SU-DHL-6 (cell line): ENCODE measurements around the gene ATXN7L1.

ENCODE experiments used
- H2AFZ ChIP-seq: fragments of 200-600 bp; sonication (generic); 2 replicates; pipeline ENCODE4 v1.6.1; 2014; ENCODE audit warnings: low read depth, mild to moderate bottlenecking, moderate library complexity, mixed read lengths, antibody characterized with exemption, low read length; ENCODE audit not compliant: severe bottlenecking
- H3F3A ChIP-seq: fragments of 200-600 bp; shearing (Covaris generic); 2 replicates; pipeline ENCODE4 v1.6.0; 2016; ENCODE audit warnings: antibody characterized with exemption, mild to moderate bottlenecking; ENCODE audit not compliant: insufficient read depth
- H3K27ac ChIP-seq: fragments of 200-600 bp; sonication (generic); 2 replicates; pipeline ENCODE4 v1.5.1; 2016; ENCODE audit warnings: low read depth, mild to moderate bottlenecking, low read length, moderate library complexity, mixed read lengths
- H3K27me3 ChIP-seq: fragments of 200-600 bp; sonication (generic), shearing (Covaris generic); 2 replicates; pipeline ENCODE4 v1.6.0; 2014; ENCODE audit warnings: mild to moderate bottlenecking, low read length
- H3K36me3 ChIP-seq: fragments of 200-600 bp; sonication (generic); 2 replicates; pipeline ENCODE4 v1.6.1; 2014; ENCODE audit warnings: mild to moderate bottlenecking, low read length, mixed read lengths
- H3K4me2 ChIP-seq: fragments of 300-600, 200-600 bp; shearing (Covaris generic), sonication (generic); 2 replicates; pipeline ENCODE4 v1.6.0; 2014; ENCODE audit warnings: low read length, low read depth, mild to moderate bottlenecking; ENCODE audit not compliant: poor library complexity, severe bottlenecking
- H3K4me3 ChIP-seq: fragments of 200-600 bp; sonication (generic); 2 replicates; pipeline ENCODE4 v1.5.1; 2014; ENCODE audit warnings: antibody characterized with exemption, low read length, mild to moderate bottlenecking, mixed read lengths; ENCODE audit not compliant: insufficient read depth, poor library complexity, severe bottlenecking
- H3K79me2 ChIP-seq: fragments of 200-600 bp; sonication (generic); 2 replicates; pipeline ENCODE4 v1.6.1; 2014; ENCODE audit warnings: mild to moderate bottlenecking, low read length, moderate library complexity; ENCODE audit not compliant: insufficient read depth
- H3K9ac ChIP-seq: fragments of 200-600 bp; sonication (generic); 2 replicates; pipeline ENCODE4 v1.7.0; 2014; ENCODE audit warnings: mild to moderate bottlenecking, low read length
- H3K9me2 ChIP-seq: fragments of 200-600 bp; sonication (generic); replicated peaks from 2 replicates; pipeline ENCODE4 v1.6.1; 2014; ENCODE audit warnings: low read length; ENCODE audit not compliant: insufficient read depth
- H3K9me3 ChIP-seq: fragments of 200-600 bp; sonication (generic); 2 replicates; pipeline ENCODE4 v1.6.1; 2014; ENCODE audit warnings: low read length, mixed read lengths; ENCODE audit not compliant: insufficient read depth
- H4K20me1 ChIP-seq: fragments of 200-600 bp; sonication (generic); 2 replicates; pipeline ENCODE4 v1.6.1; 2014; ENCODE audit warnings: low read depth, mild to moderate bottlenecking, antibody characterized with exemption, low read length, moderate library complexity, mixed read lengths
- EZH2phosphoT487 ChIP-seq: fragments of 200-600 bp; sonication (generic), shearing (Covaris generic); conservative IDR thresholded peaks from 2 replicates; pipeline ENCODE4 v1.6.1; 2018; ENCODE audit warnings: mild to moderate bottlenecking, antibody characterized with exemption, low read length, moderate library complexity, mixed read lengths
- TF ChIP-seq, protein P1 (sequence below): fragments of 200-600 bp; sonication (generic); IDR thresholded peaks from one replicate; pipeline ENCODE4 v1.5.1; 2017; ENCODE audit warnings: antibody characterized with exemption, mild to moderate bottlenecking, low read length, moderate library complexity; ENCODE audit not compliant: insufficient read depth, poor library complexity, severe bottlenecking

Gene ATXN7L1

DNA sequence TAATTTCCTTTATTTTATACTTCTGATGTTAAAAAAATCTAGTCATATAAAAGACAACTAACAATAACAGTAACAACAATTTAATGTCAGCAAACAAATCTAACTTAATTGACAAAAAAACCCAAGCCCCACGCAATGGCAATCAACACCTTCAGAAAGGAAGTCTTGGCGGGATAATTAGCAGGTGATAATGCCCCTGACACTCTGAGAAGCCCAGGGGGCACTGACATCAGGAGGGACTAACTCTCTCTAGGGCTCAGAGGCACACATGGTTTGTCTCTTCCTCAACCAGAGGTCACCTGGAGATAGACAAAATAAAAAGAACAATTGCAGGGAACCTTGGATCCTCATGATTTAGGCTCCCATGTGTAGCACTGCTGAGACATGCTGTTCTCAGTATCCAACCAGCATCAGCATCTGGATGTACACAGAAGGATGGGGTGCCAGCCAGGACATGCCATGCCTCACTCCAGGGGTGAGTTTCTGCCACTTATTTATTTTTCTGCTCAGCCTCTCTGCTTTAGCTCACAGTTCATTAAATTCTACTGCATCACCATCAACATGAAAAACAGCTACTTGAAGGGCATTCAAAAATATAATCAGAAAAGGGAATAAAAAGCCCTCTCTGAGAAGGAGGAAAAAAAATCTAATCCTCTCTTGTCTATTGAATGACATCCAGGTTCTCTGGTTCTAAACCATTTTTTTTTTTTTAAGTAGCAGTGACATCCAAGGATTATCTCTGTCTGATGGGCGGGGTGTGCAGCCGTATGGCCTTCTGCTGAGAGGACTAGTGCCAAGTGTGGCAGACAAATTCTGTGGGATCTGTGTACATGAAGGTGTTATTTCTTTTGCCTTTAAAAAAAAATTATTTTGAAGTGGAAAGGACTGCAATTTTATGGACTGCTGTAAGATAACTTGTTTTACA, 96.3 kb downstream of the ATXN7L1 start:
- no peak overlapping the region for H3K4me2 ChIP-seq
- no peaks in the 10 kb centered on the region for H4K20me1 ChIP-seq
- H3K36me3 ChIP-seq: no peaks in the 10 kb centered on the region
- H2AFZ ChIP-seq: no peak overlapping the region
- H3F3A ChIP-seq: no peaks in the 10 kb centered on the region
- H3K9me3 ChIP-seq: no peaks in the 10 kb centered on the region
- H3K4me3 ChIP-seq: no peak overlapping the region
- H3K27me3 ChIP-seq: no peaks in the 10 kb centered on the region
- no peak overlapping the region for H3K9ac ChIP-seq
- TF ChIP-seq EZH2phosphoT487: no peak
- TF ChIP-seq, protein P1, sequence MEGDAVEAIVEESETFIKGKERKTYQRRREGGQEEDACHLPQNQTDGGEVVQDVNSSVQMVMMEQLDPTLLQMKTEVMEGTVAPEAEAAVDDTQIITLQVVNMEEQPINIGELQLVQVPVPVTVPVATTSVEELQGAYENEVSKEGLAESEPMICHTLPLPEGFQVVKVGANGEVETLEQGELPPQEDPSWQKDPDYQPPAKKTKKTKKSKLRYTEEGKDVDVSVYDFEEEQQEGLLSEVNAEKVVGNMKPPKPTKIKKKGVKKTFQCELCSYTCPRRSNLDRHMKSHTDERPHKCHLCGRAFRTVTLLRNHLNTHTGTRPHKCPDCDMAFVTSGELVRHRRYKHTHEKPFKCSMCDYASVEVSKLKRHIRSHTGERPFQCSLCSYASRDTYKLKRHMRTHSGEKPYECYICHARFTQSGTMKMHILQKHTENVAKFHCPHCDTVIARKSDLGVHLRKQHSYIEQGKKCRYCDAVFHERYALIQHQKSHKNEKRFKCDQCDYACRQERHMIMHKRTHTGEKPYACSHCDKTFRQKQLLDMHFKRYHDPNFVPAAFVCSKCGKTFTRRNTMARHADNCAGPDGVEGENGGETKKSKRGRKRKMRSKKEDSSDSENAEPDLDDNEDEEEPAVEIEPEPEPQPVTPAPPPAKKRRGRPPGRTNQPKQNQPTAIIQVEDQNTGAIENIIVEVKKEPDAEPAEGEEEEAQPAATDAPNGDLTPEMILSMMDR: no peak
- no peak overlapping the region for H3K27ac ChIP-seq
- H3K9me2 ChIP-seq: no peaks in the 10 kb centered on the region
- no peaks in the 10 kb centered on the region for H3K79me2 ChIP-seq

DNA sequence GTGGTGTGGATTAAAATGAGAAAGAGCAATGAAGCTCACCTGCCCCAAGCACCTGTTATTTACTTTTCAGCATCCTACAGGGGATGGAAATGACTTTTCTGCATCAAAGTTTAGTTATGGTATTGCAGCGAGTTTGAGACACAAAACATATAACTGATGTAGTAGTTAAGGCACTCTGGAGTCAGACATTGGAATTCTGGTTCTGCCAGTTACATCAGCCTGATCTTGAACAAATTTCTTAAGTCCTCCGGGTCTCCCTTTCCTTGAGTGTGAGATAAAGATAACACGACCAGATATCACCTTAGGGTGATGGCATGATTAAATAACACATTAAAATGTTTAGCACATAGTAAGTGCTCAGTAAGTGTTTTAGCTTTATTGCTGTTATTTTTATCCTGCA, 97.4 kb downstream of the ATXN7L1 start:
- Histone ChIP-seq H2AFZ (no peak overlapping the region), H3K36me3 (no peaks in the 10 kb centered on the region), H3K4me2 (no peak overlapping the region), H3K9me2 (no peaks in the 10 kb centered on the region), H3K9me3 (no peaks in the 10 kb centered on the region), H3K79me2 (no peaks in the 10 kb centered on the region), H3K4me3 (no peak overlapping the region), H3K9ac (no peak overlapping the region), H4K20me1 (no peaks in the 10 kb centered on the region), H3F3A (no peaks in the 10 kb centered on the region), H3K27me3 (no peaks in the 10 kb centered on the region), H3K27ac (no peak overlapping the region)
- TF ChIP-seq, protein P1: no peak
- no peak for TF ChIP-seq EZH2phosphoT487

DNA sequence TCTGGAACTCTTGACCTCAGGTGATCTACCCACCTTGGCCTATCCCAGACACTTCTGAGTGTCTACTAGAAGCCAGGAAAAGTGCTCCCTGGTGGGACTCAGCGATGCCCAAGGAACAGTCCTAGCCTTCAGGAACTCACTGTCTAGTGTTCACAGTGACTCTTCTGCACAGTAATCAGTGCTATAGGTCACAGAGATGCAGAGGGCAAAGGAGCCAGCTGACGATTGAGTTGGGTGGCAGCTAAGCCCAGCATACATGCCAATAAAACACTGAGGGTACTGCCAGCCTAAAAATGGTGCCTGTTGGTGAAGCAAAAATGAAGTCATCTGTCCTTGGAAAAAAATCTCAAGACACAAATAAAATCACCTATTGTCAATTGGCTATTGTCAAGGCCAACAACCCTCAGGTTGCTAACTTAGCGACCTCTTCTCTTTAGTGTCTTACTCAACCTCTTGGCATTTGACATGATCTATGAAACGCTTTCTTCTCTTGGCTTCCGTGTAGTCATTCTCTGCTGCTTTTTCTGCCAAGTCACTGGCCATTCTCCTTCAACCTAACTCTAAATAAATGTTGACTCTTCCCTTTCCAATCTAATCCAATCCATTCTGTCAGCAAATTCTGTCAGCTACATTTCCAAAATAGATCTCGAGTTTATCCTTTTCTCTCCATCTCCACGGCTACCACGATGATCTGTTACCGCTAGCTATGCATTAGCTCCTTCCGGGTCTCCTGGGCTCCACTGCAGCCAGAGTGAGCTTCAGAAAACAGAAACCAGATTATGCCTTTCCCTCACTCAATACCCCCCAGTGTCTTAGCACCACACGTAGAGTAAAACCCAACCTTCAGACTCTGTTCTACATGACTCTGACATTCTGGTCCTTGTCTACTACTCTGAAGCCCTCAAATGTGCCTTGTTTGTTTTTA, 99.2 kb downstream of the ATXN7L1 start:
- Histone ChIP-seq H3K4me3 (no peak overlapping the region), H3K9ac (no peak overlapping the region), H3K9me2 (no peaks in the 10 kb centered on the region), H3K9me3 (no peaks in the 10 kb centered on the region), H3K36me3 (no peaks in the 10 kb centered on the region), H3K27me3 (no peaks in the 10 kb centered on the region), H3F3A (no peaks in the 10 kb centered on the region), H3K27ac (no peak overlapping the region), H4K20me1 (no peaks in the 10 kb centered on the region), H3K4me2 (no peak overlapping the region), H2AFZ (no peak overlapping the region), H3K79me2 (no peaks in the 10 kb centered on the region)
- TF ChIP-seq, protein P1: no peak
- no peak for TF ChIP-seq EZH2phosphoT487
